ENCODE data around the gene FRY.

The FRY gene

DNA sequence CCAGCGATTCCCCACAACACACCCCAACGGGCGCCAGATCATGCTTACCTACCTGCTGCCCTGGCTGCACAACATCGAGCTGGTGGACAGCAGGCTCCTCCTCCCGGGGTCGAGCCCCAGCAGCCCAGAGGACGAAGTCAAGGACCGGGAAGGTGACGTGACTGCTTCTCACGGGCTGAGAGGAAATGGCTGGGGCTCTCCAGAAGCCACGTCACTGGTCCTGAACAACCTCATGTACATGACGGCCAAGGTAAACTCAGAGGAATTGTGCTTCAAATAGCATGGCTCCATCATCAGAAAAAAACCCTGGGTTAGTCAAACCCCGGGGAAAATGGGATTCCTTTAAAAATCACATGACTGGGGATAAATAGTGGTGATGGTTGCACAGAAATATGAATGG lies 177.3 kb downstream of the FRY start:
- DNase-seq (ENCODE audit: low read depth in 1 of 2, low spot score in 1 of 2), result no peak
- Histone ChIP-seq H3K4me3 (replicated peaks; ENCODE audit: insufficient read depth, low read length) (no peak overlapping the region), H3K27me3 (ENCODE audit: insufficient read depth, poor library complexity, severe bottlenecking) (no peaks in the 10 kb centered on the region), H3K27ac (replicated peaks) (no peak overlapping the region)
- TF ChIP-seq, protein P1, sequence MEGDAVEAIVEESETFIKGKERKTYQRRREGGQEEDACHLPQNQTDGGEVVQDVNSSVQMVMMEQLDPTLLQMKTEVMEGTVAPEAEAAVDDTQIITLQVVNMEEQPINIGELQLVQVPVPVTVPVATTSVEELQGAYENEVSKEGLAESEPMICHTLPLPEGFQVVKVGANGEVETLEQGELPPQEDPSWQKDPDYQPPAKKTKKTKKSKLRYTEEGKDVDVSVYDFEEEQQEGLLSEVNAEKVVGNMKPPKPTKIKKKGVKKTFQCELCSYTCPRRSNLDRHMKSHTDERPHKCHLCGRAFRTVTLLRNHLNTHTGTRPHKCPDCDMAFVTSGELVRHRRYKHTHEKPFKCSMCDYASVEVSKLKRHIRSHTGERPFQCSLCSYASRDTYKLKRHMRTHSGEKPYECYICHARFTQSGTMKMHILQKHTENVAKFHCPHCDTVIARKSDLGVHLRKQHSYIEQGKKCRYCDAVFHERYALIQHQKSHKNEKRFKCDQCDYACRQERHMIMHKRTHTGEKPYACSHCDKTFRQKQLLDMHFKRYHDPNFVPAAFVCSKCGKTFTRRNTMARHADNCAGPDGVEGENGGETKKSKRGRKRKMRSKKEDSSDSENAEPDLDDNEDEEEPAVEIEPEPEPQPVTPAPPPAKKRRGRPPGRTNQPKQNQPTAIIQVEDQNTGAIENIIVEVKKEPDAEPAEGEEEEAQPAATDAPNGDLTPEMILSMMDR (IDR thresholded peaks at IDR 0.05; ENCODE audit: insufficient read depth, low read length), result no peak
- TF ChIP-seq SPI1 (IDR thresholded peaks at IDR 0.05; ENCODE audit: borderline replicate concordance, low read depth), result no peak

DNA sequence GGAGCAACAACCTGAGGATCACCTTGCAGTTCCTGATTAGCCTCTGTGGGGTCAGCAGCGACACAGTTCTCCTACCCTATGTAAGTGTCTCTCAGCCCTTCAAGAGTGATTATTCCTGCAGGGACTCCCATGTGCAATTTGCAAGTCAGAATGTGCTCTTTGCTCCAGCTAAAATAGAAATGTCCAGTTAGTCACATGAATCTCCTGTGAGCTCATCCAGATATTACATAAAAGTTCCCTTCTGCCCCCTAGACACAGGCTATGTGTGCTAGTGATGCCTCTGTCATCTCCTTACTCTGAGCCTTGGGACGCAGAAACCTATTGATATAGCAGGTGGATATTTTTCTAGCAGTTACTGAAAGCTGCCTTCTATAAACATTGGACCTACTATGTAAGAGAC lies 178.1 kb downstream of the FRY start:
- H3K27ac ChIP-seq (replicated peaks), result no peak overlapping the region
- DNase-seq (ENCODE audit: low read depth in 1 of 2, low spot score in 1 of 2), result no peak
- H3K27me3 ChIP-seq (ENCODE audit: insufficient read depth, poor library complexity, severe bottlenecking), result no peaks in the 10 kb centered on the region
- H3K4me3 ChIP-seq (replicated peaks; ENCODE audit: insufficient read depth, low read length), result no peak overlapping the region
- TF ChIP-seq GABPA (IDR thresholded peaks at IDR 0.05; ENCODE audit: low read depth), result no peak
- TF ChIP-seq, protein P1 (IDR thresholded peaks at IDR 0.05; ENCODE audit: insufficient read depth, low read length), result no peak

DNA sequence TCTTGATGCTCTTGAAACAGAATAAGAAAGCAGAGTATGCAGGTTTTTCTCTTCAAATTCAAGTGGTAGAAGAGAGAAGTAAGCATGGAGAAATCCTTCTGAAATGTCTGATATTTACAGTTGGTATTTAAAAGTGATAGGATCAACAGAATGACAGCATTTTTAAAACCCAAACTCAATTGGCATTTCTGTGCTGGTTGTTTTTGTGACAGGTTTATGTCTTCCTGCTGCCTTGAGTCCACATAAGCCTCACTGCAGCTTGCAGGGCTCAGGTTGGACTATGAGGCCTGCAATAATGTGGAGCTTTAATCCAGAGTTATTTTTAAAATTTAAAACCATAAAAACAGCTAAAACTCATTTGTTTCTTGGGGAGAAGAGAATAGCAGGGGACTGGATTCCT lies 178.5 kb downstream of the FRY start:
- no peak for DNase-seq (ENCODE audit: low read depth in 1 of 2, low spot score in 1 of 2)
- no peak overlapping the region for H3K4me3 ChIP-seq (replicated peaks; ENCODE audit: insufficient read depth, low read length)
- H3K27ac ChIP-seq (replicated peaks), result no peak overlapping the region
- H3K27me3 ChIP-seq (ENCODE audit: insufficient read depth, poor library complexity, severe bottlenecking), result no peaks in the 10 kb centered on the region
- TF ChIP-seq, protein P1 (IDR thresholded peaks at IDR 0.05; ENCODE audit: insufficient read depth, low read length), result no peak
- TF ChIP-seq, protein P2, sequence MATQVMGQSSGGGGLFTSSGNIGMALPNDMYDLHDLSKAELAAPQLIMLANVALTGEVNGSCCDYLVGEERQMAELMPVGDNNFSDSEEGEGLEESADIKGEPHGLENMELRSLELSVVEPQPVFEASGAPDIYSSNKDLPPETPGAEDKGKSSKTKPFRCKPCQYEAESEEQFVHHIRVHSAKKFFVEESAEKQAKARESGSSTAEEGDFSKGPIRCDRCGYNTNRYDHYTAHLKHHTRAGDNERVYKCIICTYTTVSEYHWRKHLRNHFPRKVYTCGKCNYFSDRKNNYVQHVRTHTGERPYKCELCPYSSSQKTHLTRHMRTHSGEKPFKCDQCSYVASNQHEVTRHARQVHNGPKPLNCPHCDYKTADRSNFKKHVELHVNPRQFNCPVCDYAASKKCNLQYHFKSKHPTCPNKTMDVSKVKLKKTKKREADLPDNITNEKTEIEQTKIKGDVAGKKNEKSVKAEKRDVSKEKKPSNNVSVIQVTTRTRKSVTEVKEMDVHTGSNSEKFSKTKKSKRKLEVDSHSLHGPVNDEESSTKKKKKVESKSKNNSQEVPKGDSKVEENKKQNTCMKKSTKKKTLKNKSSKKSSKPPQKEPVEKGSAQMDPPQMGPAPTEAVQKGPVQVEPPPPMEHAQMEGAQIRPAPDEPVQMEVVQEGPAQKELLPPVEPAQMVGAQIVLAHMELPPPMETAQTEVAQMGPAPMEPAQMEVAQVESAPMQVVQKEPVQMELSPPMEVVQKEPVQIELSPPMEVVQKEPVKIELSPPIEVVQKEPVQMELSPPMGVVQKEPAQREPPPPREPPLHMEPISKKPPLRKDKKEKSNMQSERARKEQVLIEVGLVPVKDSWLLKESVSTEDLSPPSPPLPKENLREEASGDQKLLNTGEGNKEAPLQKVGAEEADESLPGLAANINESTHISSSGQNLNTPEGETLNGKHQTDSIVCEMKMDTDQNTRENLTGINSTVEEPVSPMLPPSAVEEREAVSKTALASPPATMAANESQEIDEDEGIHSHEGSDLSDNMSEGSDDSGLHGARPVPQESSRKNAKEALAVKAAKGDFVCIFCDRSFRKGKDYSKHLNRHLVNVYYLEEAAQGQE (IDR thresholded peaks at IDR 0.05; ENCODE audit: insufficient replicate concordance, low read depth), result no peak
- TF ChIP-seq POLR2AphosphoS5 (IDR thresholded peaks at IDR 0.05; ENCODE audit: low read depth) (no peak), SPI1 (IDR thresholded peaks at IDR 0.05; ENCODE audit: borderline replicate concordance, low read depth) (no peak), GABPA (IDR thresholded peaks at IDR 0.05; ENCODE audit: low read depth) (no peak)

DNA sequence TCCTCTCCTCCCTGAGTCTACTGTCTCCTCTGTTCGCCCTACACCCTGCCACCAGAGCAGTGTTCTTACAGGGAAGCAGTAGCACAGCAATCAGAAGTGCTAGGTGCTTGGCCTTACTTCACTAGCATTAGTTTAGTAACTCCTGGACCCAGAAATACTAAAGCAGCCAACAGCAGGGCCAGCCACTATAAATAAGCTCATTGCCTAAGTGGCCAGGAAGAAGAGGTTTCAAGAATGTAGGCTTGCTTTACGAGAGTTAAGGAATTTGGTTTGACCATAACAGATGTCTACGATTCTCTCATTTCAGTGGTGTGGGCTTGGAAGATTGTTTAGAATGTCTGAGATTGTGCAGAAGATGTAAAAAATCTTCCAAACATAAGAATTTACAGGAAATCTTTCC lies 180.2 kb downstream of the FRY start:
- no peak for TF ChIP-seq SPI1 (IDR thresholded peaks at IDR 0.05; ENCODE audit: borderline replicate concordance, low read depth)
- TF ChIP-seq POLR2AphosphoS5 (IDR thresholded peaks at IDR 0.05; ENCODE audit: low read depth), result no peak
- TF ChIP-seq GABPA (IDR thresholded peaks at IDR 0.05; ENCODE audit: low read depth), result no peak
- TF ChIP-seq, protein P2 (IDR thresholded peaks at IDR 0.05; ENCODE audit: insufficient replicate concordance, low read depth), result no peak
- TF ChIP-seq, protein P1 (IDR thresholded peaks at IDR 0.05; ENCODE audit: insufficient read depth, low read length), result no peak
- Histone ChIP-seq H3K27ac (replicated peaks) (no peak overlapping the region), H3K4me3 (replicated peaks; ENCODE audit: insufficient read depth, low read length) (no peak overlapping the region), H3K27me3 (ENCODE audit: insufficient read depth, poor library complexity, severe bottlenecking) (no peaks in the 10 kb centered on the region)
- no peak for DNase-seq (ENCODE audit: low read depth in 1 of 2, low spot score in 1 of 2)

Measured in HL-60 (cell line).